Astrocyte of the cerebellum (primary cell): Measurements from ENCODE around the gene GADD45B.

Experiments used
- DNase-seq: peaks from one replicate; pipeline ENCODE4 v3.0.0-alpha.2; 2011; ENCODE audit warnings: low read depth
- H3K4me3 ChIP-seq: 2 replicates; pipeline ENCODE4 v1.5.1; 2011; ENCODE audit warnings: mild to moderate bottlenecking, low read depth, low read length, moderate library complexity
- in situ Hi-C: cut with HindIII; loops from 2 replicates; pipeline ENCODE4 v1.10.0; 2017; ENCODE audit warnings: low sequenced_read_pairs
- TF ChIP-seq, protein P1 (sequence below): IDR thresholded peaks from 2 replicates; pipeline ENCODE4 v1.5.1; 2012; ENCODE audit warnings: low read length, low read depth, moderate library complexity, mild to moderate bottlenecking; ENCODE audit errors: missing control alignments

The GADD45B gene

DNA sequence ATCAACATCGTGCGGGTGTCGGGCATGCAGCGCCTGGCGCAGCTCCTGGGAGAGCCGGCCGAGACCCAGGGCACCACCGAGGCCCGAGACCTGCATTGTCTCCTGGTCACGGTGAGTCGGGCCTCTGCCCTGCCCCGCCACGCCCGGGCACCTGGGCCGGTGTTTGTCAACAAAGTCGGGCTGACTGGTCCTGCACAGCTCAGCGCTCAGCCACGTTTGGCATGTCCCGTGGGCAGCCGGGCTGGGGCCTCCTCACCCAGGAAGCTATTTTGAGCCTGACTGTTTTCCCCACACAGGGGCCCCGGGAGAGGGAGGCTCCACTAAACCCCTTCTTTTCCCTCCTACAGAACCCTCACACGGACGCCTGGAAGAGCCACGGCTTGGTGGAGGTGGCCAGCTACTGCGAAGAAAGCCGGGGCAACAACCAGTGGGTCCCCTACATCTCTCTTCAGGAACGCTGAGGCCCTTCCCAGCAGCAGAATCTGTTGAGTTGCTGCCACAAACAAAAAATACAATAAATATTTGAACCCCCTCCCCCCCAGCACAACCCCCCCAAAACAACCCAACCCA lies 1.3 kb downstream of the GADD45B start:
- TF ChIP-seq, protein P1, sequence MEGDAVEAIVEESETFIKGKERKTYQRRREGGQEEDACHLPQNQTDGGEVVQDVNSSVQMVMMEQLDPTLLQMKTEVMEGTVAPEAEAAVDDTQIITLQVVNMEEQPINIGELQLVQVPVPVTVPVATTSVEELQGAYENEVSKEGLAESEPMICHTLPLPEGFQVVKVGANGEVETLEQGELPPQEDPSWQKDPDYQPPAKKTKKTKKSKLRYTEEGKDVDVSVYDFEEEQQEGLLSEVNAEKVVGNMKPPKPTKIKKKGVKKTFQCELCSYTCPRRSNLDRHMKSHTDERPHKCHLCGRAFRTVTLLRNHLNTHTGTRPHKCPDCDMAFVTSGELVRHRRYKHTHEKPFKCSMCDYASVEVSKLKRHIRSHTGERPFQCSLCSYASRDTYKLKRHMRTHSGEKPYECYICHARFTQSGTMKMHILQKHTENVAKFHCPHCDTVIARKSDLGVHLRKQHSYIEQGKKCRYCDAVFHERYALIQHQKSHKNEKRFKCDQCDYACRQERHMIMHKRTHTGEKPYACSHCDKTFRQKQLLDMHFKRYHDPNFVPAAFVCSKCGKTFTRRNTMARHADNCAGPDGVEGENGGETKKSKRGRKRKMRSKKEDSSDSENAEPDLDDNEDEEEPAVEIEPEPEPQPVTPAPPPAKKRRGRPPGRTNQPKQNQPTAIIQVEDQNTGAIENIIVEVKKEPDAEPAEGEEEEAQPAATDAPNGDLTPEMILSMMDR, result no peak
- DNase-seq, result no peak
- H3K4me3 ChIP-seq, result peak overlapping the region; percentile 99
- in situ Hi-C loops, result no loop called here

DNA sequence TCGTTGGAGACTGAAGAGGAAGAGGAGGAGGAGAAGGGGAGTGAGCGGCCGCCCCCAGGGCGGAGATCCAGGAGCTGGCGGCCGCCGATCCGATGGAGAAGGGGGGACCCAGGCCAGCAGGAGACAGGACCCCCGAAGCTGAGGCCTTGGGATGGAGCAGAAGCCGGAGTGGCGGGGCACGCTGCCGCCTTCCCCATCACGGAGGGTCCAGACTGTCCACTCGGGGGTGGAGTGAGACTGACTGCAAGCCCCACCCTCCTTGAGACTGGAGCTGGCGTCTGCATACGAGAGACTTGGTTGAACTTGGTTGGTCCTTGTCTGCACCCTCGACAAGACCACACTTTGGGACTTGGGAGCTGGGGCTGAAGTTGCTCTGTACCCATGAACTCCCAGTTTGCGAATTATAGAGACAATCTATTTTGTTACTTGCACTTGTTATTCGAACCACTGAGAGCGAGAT lies 1.8 kb downstream of the GADD45B start:
- no peak for DNase-seq
- peak overlapping the region; percentile 99 for H3K4me3 ChIP-seq
- in situ Hi-C loops, result no loop called here
- TF ChIP-seq, protein P1, result no peak

DNA sequence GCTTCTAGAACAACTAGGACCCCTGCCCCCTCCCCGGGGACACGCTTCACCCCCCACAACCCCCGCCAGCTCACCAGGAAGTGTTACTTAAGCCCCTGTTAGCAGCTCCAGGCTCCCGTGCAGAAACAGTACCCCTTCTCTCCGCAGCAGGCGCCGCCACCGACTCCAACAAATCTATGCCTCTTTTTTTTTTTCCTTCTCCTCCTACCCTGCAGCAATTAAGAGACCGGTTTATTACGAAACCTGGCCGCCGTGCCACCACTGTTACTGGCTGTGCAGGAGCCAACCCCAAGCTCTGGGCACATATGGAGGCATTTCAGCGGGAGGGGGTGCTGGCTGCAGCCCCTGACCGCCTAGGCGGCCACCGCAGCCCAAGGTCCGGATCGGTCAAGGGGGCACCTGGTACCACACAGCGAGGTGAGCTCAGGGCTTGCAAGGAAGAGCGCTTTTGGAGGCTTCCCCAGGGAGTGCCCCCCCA lies 2.4 kb downstream of the GADD45B start:
- in situ Hi-C loops, result no loop called here
- TF ChIP-seq, protein P1, result no peak
- peak overlapping the region; percentile 99 for H3K4me3 ChIP-seq
- no peak for DNase-seq

DNA sequence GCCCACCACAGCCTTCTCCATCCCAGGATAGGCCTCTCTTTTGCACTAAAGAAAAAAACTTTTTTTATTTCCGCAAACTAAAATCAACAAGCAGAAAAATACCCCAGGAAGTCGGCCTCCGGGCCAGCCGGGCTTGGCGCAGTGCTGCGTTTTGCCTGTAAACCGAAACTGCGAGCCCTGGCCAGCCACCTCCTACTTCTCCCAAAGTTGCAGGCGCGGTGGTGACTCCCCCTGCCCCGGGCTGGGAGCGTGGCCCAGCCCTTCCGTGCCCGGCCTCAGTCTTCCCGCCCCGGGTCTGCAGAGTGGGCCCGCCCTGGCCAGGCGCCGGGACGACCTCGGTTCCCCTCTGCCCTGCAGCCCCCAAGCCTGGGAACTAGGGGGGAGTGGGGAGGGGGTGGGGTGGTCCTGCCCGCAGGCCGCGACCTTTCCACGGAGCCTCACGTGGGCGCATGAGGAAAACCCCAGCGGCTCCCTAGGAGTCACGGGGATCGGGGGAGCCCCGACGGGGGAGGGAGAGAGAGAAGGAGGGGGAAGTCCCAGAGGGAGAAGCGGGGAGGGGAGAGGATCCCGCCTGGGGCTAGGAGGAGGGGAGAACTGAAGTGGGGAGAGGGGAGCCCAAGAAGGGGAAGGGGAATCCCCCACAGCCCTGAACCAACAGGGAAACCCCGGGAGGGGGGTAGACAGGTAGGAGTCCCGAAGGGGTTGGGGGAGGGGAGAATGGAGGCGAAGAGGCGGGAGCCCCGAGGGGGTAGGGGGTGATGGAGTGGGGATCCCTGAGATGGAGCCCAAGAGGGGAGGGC lies 3.0 kb downstream of the GADD45B start:
- no peak for DNase-seq
- H3K4me3 ChIP-seq, result peak overlapping the region; percentile 99
- in situ Hi-C loops, result no loop called here

GRCh38 chr19:2479556-2480194 lies 3.7 kb downstream of the GADD45B start:
- TF ChIP-seq, protein P1, result peak; percentile 48
- DNase-seq, result no peak
- in situ Hi-C loops, result no loop called here
- no peak overlapping the region for H3K4me3 ChIP-seq

More for the DNA sequence above, 3.0 kb downstream of the GADD45B start:
- TF ChIP-seq, protein P1, result no peak

GRCh38 chr19:2481466-2481865 lies 5.5 kb downstream of the GADD45B start:
- no peak overlapping the region for H3K4me3 ChIP-seq
- no peak for DNase-seq
- in situ Hi-C loops, result no loop called here
- TF ChIP-seq, protein P1, result no peak
